Panc1 (cell line): ENCODE results near the gene SYT13.

Experiments
- POLR2AphosphoS5 ChIP-seq: IDR thresholded peaks from 2 replicates; pipeline ENCODE4 v1.6.1; 2012; ENCODE audit warnings: mild to moderate bottlenecking, low read depth, low read length, moderate library complexity
- SIN3A ChIP-seq: IDR thresholded peaks from 2 replicates; pipeline ENCODE4 v1.6.1; 2012; ENCODE audit warnings: low read depth, mild to moderate bottlenecking, low read length, moderate library complexity, borderline replicate concordance; ENCODE audit not compliant: insufficient read depth
- TCF7L2 ChIP-seq: IDR thresholded peaks from 2 replicates; pipeline ENCODE4 v1.6.1; 2011; ENCODE audit warnings: mild to moderate bottlenecking, low read depth, low read length, inconsistent platforms
- TF ChIP-seq, protein P1 (sequence below): fragments of 450-650 bp; IDR thresholded peaks from 2 replicates; pipeline ENCODE4 v1.5.1; 2017; ENCODE audit warnings: mild to moderate bottlenecking
- TF ChIP-seq, protein P2 (sequence below), 2 experiments: IDR thresholded peaks; 2 replicates each; pipeline ENCODE4 v1.6.1; 2011 to 2012; ENCODE audit warnings: low read depth in 2 of 2, control low read depth in 1 of 2, low read length in 1 of 2, mild to moderate bottlenecking in 1 of 2, moderate library complexity in 1 of 2; ENCODE audit not compliant: insufficient read depth in 1 of 2

GRCh38 chr11:45285250-45285828, 802 bp downstream of the SYT13 start:
- TF ChIP-seq, protein P1, sequence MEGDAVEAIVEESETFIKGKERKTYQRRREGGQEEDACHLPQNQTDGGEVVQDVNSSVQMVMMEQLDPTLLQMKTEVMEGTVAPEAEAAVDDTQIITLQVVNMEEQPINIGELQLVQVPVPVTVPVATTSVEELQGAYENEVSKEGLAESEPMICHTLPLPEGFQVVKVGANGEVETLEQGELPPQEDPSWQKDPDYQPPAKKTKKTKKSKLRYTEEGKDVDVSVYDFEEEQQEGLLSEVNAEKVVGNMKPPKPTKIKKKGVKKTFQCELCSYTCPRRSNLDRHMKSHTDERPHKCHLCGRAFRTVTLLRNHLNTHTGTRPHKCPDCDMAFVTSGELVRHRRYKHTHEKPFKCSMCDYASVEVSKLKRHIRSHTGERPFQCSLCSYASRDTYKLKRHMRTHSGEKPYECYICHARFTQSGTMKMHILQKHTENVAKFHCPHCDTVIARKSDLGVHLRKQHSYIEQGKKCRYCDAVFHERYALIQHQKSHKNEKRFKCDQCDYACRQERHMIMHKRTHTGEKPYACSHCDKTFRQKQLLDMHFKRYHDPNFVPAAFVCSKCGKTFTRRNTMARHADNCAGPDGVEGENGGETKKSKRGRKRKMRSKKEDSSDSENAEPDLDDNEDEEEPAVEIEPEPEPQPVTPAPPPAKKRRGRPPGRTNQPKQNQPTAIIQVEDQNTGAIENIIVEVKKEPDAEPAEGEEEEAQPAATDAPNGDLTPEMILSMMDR, result no peak
- TF ChIP-seq, protein P2, sequence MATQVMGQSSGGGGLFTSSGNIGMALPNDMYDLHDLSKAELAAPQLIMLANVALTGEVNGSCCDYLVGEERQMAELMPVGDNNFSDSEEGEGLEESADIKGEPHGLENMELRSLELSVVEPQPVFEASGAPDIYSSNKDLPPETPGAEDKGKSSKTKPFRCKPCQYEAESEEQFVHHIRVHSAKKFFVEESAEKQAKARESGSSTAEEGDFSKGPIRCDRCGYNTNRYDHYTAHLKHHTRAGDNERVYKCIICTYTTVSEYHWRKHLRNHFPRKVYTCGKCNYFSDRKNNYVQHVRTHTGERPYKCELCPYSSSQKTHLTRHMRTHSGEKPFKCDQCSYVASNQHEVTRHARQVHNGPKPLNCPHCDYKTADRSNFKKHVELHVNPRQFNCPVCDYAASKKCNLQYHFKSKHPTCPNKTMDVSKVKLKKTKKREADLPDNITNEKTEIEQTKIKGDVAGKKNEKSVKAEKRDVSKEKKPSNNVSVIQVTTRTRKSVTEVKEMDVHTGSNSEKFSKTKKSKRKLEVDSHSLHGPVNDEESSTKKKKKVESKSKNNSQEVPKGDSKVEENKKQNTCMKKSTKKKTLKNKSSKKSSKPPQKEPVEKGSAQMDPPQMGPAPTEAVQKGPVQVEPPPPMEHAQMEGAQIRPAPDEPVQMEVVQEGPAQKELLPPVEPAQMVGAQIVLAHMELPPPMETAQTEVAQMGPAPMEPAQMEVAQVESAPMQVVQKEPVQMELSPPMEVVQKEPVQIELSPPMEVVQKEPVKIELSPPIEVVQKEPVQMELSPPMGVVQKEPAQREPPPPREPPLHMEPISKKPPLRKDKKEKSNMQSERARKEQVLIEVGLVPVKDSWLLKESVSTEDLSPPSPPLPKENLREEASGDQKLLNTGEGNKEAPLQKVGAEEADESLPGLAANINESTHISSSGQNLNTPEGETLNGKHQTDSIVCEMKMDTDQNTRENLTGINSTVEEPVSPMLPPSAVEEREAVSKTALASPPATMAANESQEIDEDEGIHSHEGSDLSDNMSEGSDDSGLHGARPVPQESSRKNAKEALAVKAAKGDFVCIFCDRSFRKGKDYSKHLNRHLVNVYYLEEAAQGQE (IDR thresholded peaks at IDR 0.05; ENCODE audit: insufficient read depth in 1 of 2, low read depth in 2 of 2, low read length in 1 of 2), result no peak
- no peak for TF ChIP-seq POLR2AphosphoS5
- no peak for TF ChIP-seq SIN3A
- no peak for TF ChIP-seq TCF7L2
